HG02678 (cell line): ENCODE measurements around the gene MED12L.

Experiments
- ATAC-seq: cut with Tn5 transposase; IDR thresholded peaks from one replicate; pipeline ENCODE4 v1.9.1; 2021; ENCODE audit warnings: mild to moderate bottlenecking, moderate library complexity; ENCODE audit not compliant: unreplicated experiment

MED12L gene

GRCh38 chr3:151479452-151479851 lies 394.0 kb downstream of the MED12L start:
- ATAC-seq, result no peak

DNA sequence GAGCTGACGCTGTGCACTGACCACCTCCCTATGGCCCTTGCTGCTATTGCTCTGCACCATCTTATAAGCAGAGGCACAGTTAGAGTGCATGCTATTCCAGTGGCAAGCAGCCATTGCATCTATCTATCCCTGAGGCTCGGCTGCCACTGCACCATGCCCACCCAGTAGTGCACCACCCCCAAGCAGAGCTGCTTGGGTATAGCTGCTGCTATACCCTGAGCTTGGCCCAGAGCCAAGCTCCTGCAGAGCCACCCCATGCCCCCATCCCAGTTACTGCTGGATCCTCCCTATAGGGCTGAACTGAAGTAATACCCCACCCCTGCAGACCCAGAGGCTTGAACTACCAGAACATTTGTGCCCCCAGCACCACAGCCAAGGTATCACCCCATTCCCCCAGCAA lies 395.0 kb downstream of the MED12L start:
- ATAC-seq, result no peak

GRCh38 chr3:151483488-151483887 lies 398.0 kb downstream of the MED12L start:
- ATAC-seq, result no peak

DNA sequence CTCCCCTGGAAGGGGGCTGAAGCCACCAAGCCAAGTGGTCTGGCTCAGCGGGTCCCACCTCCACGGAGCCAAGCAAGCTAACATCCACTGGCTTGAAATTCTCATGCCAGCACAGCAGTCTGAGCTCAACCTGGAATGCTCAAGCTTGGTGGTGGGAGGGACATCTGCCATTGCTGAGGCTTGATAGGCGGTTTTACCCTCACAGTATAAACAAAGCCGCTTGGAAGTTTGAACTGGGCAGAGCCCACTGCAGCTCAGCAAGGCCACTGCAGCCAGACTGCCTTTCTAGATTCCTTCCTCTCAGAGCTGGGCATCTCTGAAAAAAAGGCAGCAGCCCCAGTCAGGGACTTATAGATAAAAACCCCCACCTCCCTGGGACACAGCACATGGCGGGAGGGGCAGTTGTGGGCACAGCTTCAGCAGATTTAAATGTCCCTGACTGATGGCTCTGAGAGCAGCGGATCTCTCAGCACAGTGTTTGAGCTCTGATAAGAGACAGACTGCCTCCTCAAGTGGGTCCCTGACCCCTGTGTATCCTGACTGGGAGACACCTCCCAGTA lies 398.6 kb downstream of the MED12L start:
- no peak for ATAC-seq
